GM18499 (cell line): Measurements from ENCODE around the gene IL17RB.

Source experiments
- ATAC-seq: cut with Tn5 transposase; IDR thresholded peaks from one replicate; pipeline ENCODE4 v1.9.1; 2021; ENCODE audit warnings: moderate number of reproducible peaks; ENCODE audit not compliant: insufficient read depth, unreplicated experiment

IL17RB gene

GRCh38 chr3:53850895-53851294 is 4.5 kb downstream of the IL17RB start:
- no peak for ATAC-seq

DNA sequence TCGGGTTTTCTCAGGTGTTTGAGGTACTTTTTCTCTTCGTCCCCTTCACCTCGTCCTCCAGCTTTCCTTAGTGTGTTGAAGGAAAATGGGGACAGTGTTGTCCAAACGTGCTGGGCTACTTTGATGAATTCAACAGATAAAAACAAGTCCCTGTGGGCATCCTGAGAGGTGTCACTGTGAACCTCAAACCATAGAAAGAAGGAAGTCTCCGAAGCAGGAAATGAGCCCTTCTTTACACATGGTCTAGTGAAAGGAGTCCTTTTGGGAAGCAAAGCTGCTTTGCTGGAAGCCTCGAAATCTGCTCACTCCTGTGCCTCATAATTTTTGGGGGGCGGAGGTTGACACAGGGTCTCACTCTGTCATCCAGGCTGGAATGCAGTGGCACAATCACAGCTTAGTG is 10.6 kb downstream of the IL17RB start:
- ATAC-seq: no peak

- no peak for ATAC-seq
Observed at GRCh38 chr3:53858096-53858741, 11.9 kb downstream of the IL17RB start.

DNA sequence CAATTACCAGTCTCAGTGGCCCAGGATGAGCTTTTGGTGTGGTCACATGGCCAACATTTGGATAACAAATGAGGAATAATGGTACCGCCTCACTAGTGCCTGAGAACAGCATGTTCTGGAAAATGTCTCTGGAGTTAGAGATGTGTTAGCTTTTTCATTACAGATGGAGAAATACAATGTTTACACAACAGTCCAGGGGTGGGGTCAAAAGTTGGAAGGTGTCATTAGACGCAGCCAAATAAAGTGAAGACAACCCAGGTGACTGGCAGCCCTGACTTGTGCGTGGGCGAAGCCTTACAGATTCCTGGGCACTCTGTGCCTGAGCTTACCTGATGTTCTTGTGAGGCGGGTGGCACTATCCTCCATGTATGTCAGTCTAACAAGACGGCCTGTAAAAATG is 12.8 kb downstream of the IL17RB start:
- no peak for ATAC-seq

- ATAC-seq: no peak
Observed at GRCh38 chr3:53860196-53860595, 13.8 kb downstream of the IL17RB start.

- no peak for ATAC-seq
Observed at GRCh38 chr3:53862241-53862640, 15.9 kb downstream of the IL17RB start.

- ATAC-seq: no peak
Observed at GRCh38 chr3:53863145-53863544, 16.8 kb downstream of the IL17RB start.

- ATAC-seq: no peak
Observed at GRCh38 chr3:53865732-53866499, 19.5 kb downstream of the IL17RB start.

GRCh38 chr3:53880396-53881345 is 34.3 kb downstream of the IL17RB start:
- no peak for ATAC-seq

GRCh38 chr3:53881691-53882593 is 35.6 kb downstream of the IL17RB start, which contains the start of gene ACTR8:
ACTR8 (minus strand) TSS chr3:53882152; CDS start chr3:53882101, 51 bp downstream.
- no peak for ATAC-seq

- ATAC-seq: no peak
Observed at GRCh38 chr3:53883008-53883407, 36.6 kb downstream of the IL17RB start.

GRCh38 chr3:53884623-53885022 is 38.3 kb downstream of the IL17RB start:
- no peak for ATAC-seq

GRCh38 chr3:53885239-53885638 is 38.9 kb downstream of the IL17RB start:
- no peak for ATAC-seq

DNA sequence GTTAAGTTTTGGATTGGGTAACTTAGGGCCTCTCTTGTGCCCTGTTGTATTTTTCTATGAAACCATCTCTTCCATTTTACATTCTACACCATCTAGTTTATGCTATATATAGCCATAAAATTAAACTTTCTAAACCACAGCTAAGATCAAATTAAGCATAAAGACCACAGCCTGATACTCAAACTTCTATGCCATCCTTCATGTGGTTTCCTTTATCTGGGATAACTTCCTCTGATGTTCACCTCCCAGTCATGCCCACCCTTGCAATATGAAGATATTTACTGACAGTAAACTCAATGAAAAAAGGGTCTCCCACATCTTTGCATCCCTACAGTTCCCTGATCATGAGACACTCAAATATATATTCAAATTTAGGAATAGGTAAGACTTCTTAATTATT is 41.1 kb downstream of the IL17RB start:
- no peak for ATAC-seq

DNA sequence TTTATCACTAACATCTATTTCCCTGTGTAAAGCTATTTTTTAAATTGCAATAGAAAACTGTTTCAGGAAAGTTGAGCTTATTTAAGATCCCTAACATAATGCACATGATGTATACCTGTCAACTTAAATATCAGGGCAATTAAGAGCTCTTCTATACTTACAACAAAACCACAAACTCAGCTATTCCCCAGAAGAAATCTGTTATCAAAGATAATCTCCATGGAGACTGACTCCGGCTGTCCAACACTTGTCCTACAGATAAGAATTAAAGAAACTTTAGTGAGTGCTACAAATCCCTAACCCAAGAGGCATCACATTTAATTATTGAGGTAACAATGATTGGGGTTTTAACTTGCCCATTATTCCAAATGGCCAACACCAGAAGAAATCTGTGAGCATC is 41.9 kb downstream of the IL17RB start:
- no peak for ATAC-seq

GRCh38 chr3:53890726-53891475 is 44.5 kb downstream of the IL17RB start:
- no peak for ATAC-seq

DNA sequence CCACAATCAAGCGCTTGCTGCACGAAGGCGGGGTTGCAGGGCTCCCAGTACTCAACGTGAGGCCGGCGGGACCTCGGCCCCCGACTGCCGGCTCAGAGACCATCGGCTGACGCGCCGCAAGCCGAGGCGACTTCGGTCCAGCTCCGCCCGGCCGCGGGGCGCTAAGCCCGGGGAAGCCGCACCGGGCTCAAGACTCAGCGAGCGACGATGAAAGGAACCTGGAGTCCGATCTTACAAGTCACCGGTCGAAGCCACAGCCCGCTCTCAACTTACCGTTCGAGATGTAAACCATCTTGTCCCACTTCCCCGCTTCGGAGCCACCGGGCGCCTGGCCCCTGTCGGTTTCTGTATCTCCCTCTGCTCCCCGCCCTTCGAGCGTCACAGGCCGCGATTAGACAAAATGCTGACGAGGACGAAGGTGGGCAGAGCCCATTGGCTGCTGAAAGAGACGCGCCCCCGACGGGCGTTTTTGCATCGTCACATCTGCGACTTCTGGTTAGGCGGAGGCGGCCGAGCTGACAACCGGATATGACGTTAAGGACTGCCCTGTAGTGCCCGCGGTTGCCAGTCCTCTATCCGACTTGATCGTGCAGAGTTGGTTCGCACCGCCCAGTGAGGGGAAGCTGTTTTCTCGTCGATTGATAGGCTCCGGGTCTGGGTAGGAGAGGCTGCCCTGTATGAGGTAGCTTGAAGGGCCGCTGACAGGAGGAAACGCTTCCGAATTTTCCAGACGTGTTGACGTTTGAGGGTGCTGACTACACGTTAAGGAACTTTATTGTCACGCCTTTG is 45.3 kb downstream of the IL17RB start, which contains the start of gene SELENOK:
Gene SELENOK (minus strand): TSS at position 363 of the 789 bp plus-strand sequence.
- peak; percentile 88 for ATAC-seq

GRCh38 chr3:53892286-53892637 is 45.9 kb downstream of the IL17RB start:
- no peak for ATAC-seq
